ENCODE results near the gene THEMIS.

DNA sequence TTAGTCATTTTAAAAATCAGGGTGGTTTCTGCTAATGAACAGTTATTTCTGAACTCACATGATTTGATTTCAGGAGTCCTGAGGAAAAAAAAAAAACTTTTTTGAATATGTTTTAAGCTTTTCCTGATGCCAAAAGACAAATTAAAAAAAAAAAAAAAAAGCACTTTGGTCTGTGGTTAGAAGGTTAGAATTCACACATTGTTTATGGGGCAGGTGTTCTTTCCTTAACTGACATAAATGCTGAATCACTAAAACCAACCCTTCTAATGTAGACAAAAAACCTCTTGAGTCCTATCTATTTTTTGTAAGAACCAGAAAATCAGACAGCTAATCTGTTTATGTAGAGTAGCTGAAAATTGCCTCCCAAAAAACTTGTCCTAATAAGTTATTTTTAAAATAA, 20.4 kb downstream of the THEMIS start:
- TF ChIP-seq, protein P1, sequence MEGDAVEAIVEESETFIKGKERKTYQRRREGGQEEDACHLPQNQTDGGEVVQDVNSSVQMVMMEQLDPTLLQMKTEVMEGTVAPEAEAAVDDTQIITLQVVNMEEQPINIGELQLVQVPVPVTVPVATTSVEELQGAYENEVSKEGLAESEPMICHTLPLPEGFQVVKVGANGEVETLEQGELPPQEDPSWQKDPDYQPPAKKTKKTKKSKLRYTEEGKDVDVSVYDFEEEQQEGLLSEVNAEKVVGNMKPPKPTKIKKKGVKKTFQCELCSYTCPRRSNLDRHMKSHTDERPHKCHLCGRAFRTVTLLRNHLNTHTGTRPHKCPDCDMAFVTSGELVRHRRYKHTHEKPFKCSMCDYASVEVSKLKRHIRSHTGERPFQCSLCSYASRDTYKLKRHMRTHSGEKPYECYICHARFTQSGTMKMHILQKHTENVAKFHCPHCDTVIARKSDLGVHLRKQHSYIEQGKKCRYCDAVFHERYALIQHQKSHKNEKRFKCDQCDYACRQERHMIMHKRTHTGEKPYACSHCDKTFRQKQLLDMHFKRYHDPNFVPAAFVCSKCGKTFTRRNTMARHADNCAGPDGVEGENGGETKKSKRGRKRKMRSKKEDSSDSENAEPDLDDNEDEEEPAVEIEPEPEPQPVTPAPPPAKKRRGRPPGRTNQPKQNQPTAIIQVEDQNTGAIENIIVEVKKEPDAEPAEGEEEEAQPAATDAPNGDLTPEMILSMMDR (IDR thresholded peaks at IDR 0.05): no peak
- TF ChIP-seq POLR2AphosphoS5 (IDR thresholded peaks at IDR 0.05) (no peak), EP300 (IDR thresholded peaks at IDR 0.05) (no peak), POLR2A (IDR thresholded peaks at IDR 0.05) (no peak)

Data from suprapubic skin (tissue), 4 donors.